Mesendoderm (in vitro differentiated cells): Measurements from ENCODE around the gene RPL9. TPM values are rescaled to one million over a fixed set of nuclear protein-coding genes. Genes with fewer than 3 reads are reported as not detected.
"Not testable (repeated sequence)": the region's sequence is repeated elsewhere in the genome, so short reads cannot be mapped to it uniquely, and the experiment has no call there.

Experiments
- DNase-seq: peaks from one replicate; pipeline ENCODE4 v3.0.0; 2013
- H2AK5ac ChIP-seq: 2 replicates; pipeline ENCODE4 v1.6.1; 2013; ENCODE audit warnings: low read length, inconsistent platforms
- H2BK120ac ChIP-seq: 2 replicates; pipeline ENCODE4 v1.6.1; 2013; ENCODE audit warnings: low read depth, mild to moderate bottlenecking, low read length, moderate library complexity, mixed read lengths
- H2BK15ac ChIP-seq: replicated peaks from 2 replicates; pipeline ENCODE4 v1.6.1; 2013; ENCODE audit warnings: low read depth, mild to moderate bottlenecking, moderate library complexity
- H2BK5ac ChIP-seq: 2 replicates; pipeline ENCODE4 v1.6.1; 2013; ENCODE audit warnings: low read length, inconsistent platforms
- H3K18ac ChIP-seq: 2 replicates; pipeline ENCODE4 v1.6.1; 2013; ENCODE audit warnings: mild to moderate bottlenecking, low read length, mixed read lengths
- H3K23ac ChIP-seq: one replicate; pipeline ENCODE4 v1.6.1; 2013; ENCODE audit warnings: low read length
- H3K27ac ChIP-seq: 2 replicates; pipeline ENCODE4 v1.5.1; 2013; ENCODE audit warnings: low read depth, mild to moderate bottlenecking, inconsistent platforms, low read length, moderate library complexity
- H3K27me3 ChIP-seq: 2 replicates; pipeline ENCODE4 v1.6.1; 2013; ENCODE audit warnings: low read length, control low read depth, mild to moderate bottlenecking, inconsistent platforms; ENCODE audit not compliant: insufficient read depth, poor library complexity
- H3K36me3 ChIP-seq: 2 replicates; pipeline ENCODE4 v1.6.1; 2013; ENCODE audit warnings: low read length, inconsistent platforms; ENCODE audit not compliant: control insufficient read depth, insufficient read depth
- H3K4ac ChIP-seq: one replicate; pipeline ENCODE4 v1.6.1; 2013; ENCODE audit warnings: low read depth, mild to moderate bottlenecking, low read length, moderate library complexity
- H3K4me1 ChIP-seq: 2 replicates; pipeline ENCODE4 v1.6.1; 2013; ENCODE audit warnings: low read depth, low read length, inconsistent platforms; ENCODE audit not compliant: control insufficient read depth
- H3K4me2 ChIP-seq: 2 replicates; pipeline ENCODE4 v1.6.1; 2013; ENCODE audit warnings: low read length
- H3K4me3 ChIP-seq: 2 replicates; pipeline ENCODE4 v1.5.1; 2013; ENCODE audit warnings: mild to moderate bottlenecking, low read length
- H3K56ac ChIP-seq: one replicate; pipeline ENCODE4 v1.6.1; 2013; ENCODE audit warnings: low read length
- H3K79me1 ChIP-seq: 2 replicates; pipeline ENCODE4 v1.6.1; 2013; ENCODE audit warnings: low read length, inconsistent platforms
- H3K79me2 ChIP-seq: 2 replicates; pipeline ENCODE4 v1.6.1; 2013; ENCODE audit warnings: mild to moderate bottlenecking, low read length; ENCODE audit not compliant: control insufficient read depth, insufficient read depth
- H3K9ac ChIP-seq: 2 replicates; pipeline ENCODE4 v1.6.1; 2013; ENCODE audit warnings: low read length, inconsistent platforms
- H4K5ac ChIP-seq: one replicate; pipeline ENCODE4 v1.6.1; 2013; ENCODE audit warnings: low read length
- H4K8ac ChIP-seq: one replicate; pipeline ENCODE4 v1.6.1; 2013; ENCODE audit warnings: low read depth, mild to moderate bottlenecking, control low read depth, low read length, moderate library complexity
- WGBS: extraction: QIAGEN DNeasy Blood & Tissue Kit; methylation state at CpG from one replicate; pipeline ENCODE4 v1.1.7; 2013; ENCODE audit warnings: low lambda C conversion rate, missing lambda C conversion rate; ENCODE audit not compliant: insufficient coverage; ENCODE audit errors: extremely low coverage; 5-methylcytosine and 5-hydroxymethylcytosine counted together
- polyA plus RNA-seq, 2 experiments: library from polyadenylated mRNA; stranded (reverse); fragments of 200-250 nt; gene quantifications; one replicate each; pipeline ENCODE4 v1.2.3, GENCODE V29; 2013

The RPL9 gene
- polyA plus RNA-seq (2013, experiment 1 of 2): 2,407 TPM
- 2,414 TPM for polyA plus RNA-seq (2013, experiment 2 of 2)

DNA sequence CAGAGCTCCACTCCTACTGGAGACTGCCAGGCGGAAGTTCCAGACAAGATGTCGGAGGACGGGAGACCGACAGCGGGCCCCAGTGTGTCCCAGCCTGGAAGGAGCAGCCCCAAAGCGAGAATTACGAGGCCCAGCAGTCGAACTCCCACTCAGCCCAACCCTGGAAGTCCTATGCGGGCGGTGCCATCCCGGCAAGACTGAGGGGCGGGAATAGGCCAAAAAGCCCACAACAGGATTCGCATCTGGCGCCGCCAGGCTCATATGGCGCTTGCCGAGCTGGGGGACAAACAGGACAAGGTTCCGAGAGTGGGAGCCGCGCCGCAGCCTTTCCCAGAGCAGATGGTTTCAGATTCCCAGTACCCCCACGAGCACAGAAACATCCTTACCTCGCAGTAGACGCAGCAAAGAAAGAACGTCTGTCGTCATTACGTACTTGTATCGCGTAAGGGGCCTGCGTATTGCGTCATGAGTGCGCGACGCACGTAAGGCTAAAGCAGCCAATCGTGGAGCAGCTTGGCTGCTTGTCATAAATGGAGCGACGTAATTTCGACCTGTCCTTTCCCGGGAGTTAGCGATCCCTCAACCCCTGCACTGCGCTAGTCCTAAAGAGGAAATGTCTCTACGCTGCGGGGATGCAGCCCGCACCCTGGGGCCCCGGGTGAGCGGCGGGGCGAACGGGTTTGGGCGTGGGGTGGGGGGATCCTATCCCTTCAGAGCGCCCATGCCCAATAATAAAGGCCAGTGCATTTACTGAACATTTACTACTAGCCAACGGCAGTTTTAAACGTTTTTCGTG, at the start of gene RPL9, which contains the start of gene LIAS:
Gene RPL9 (minus strand): TSS at position 418 of the 796 bp plus-strand sequence. CDS start 483 bp downstream, outside the sequence.
Gene LIAS (plus strand): TSS at position 552 of the 796 bp plus-strand sequence. CDS start 62 bp downstream, at position 614.
- H3K56ac ChIP-seq: peak within 1 kb of the TSS; percentile 96
- peaks cover 8% of the 10 kb centered on the region for H3K79me1 ChIP-seq
- H2AK5ac ChIP-seq: peak within 1 kb of the TSS; percentile 85
- H3K4ac ChIP-seq: peak within 1 kb of the TSS; percentile 74
- peaks cover 33% of the 10 kb centered on the region for H3K79me2 ChIP-seq
- DNase-seq: peak; percentile 99
- H4K8ac ChIP-seq: peak within 1 kb of the TSS; percentile 81
- peak within 1 kb of the TSS; percentile 98 for H3K4me3 ChIP-seq
- no CpG with 5 or more reads among the region's 55 CpGs for WGBS
- peak within 1 kb of the TSS; percentile 100 for H3K9ac ChIP-seq
- peaks cover 13% of the 10 kb centered on the region for H3K36me3 ChIP-seq
- H3K27ac ChIP-seq: peak within 1 kb of the TSS; percentile 91
- H4K5ac ChIP-seq: peak within 1 kb of the TSS; percentile 71
- H3K4me1 ChIP-seq: peaks cover 6% of the 10 kb centered on the region
- peak within 1 kb of the TSS; percentile 81 for H3K18ac ChIP-seq
- no peak within 1 kb of the TSS for H2BK15ac ChIP-seq
- H3K27me3 ChIP-seq: no peaks in the 10 kb centered on the region
- H2BK5ac ChIP-seq: peak within 1 kb of the TSS; percentile 72
- H2BK120ac ChIP-seq: peak within 1 kb of the TSS; percentile 8
- H3K4me2 ChIP-seq: peak within 1 kb of the TSS; percentile 90
- peak within 1 kb of the TSS; percentile 72 for H3K23ac ChIP-seq

DNA sequence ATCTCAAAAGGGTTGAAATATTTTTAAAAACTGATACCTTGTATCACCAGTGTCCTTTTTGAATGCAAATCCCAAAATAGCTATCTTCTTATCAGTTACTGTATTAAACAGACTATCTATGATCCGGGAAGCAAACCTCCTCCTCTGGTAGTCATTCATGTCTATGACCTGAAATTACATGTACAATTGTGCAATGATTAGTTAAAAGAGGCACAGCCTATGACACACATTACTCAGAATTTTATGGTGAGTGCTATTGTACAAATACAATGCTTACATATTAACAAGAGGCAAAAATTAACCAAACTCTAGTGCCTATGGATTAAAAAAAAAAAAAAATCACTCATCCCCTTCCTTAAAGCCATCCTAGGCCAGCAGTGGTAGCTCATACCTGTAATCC, 46.9 kb upstream of the RPL9 start:
- WGBS: no CpG with 5 or more reads among the region's 1 CpG
- H2BK15ac ChIP-seq: no peak overlapping the region
- no peak overlapping the region for H3K23ac ChIP-seq
- no peaks in the 10 kb centered on the region for H3K79me2 ChIP-seq
- no peak overlapping the region for H4K5ac ChIP-seq
- H3K27ac ChIP-seq: no peak overlapping the region
- no peaks in the 10 kb centered on the region for H3K79me1 ChIP-seq
- H3K27me3 ChIP-seq: no peaks in the 10 kb centered on the region
- no peak overlapping the region for H2BK5ac ChIP-seq
- H3K36me3 ChIP-seq: peaks cover 8% of the 10 kb centered on the region
- no peak overlapping the region for H4K8ac ChIP-seq
- H3K9ac ChIP-seq: no peak overlapping the region
- no peak overlapping the region for H2AK5ac ChIP-seq
- H2BK120ac ChIP-seq: no peak overlapping the region
- H3K56ac ChIP-seq: no peak overlapping the region
- H3K18ac ChIP-seq: no peak overlapping the region
- H3K4me3 ChIP-seq: no peak overlapping the region
- no peak for DNase-seq
- H3K4me1 ChIP-seq: no peaks in the 10 kb centered on the region
- no peak overlapping the region for H3K4me2 ChIP-seq
- no peak overlapping the region for H3K4ac ChIP-seq

DNA sequence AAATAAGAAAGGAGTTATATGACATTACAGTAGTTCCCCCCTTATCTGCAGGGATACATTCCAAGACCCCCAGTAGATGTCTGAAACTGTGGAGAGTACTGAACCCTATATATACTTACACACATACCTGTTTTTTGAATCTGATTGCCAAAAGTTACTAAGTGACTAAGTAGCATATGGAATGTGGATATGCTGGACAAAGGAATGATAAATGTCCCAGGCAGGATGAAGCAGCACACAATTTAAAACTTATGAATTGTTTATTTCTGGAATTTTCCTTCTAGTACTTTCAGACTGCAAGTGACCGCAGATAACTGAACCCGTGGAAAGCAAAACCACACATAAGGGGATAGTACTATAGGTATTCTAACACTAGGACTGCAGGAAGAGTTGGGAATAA, 45.8 kb upstream of the RPL9 start:
- Histone ChIP-seq H3K4ac (no peak overlapping the region), H2BK120ac (no peak overlapping the region), H3K9ac (no peak overlapping the region), H3K4me1 (no peaks in the 10 kb centered on the region), H3K18ac (no peak overlapping the region), H3K36me3 (peaks cover 5% of the 10 kb centered on the region), H2AK5ac (no peak overlapping the region), H4K5ac (no peak overlapping the region), H2BK15ac (no peak overlapping the region), H4K8ac (no peak overlapping the region), H3K27me3 (no peaks in the 10 kb centered on the region), H3K79me1 (no peaks in the 10 kb centered on the region), H3K4me2 (no peak overlapping the region), H3K23ac (no peak overlapping the region), H3K4me3 (no peak overlapping the region), H2BK5ac (no peak overlapping the region), H3K27ac (no peak overlapping the region), H3K56ac (no peak overlapping the region), H3K79me2 (no peaks in the 10 kb centered on the region)
- DNase-seq: no peak
- no CpG with 5 or more reads among the region's 2 CpGs for WGBS

DNA sequence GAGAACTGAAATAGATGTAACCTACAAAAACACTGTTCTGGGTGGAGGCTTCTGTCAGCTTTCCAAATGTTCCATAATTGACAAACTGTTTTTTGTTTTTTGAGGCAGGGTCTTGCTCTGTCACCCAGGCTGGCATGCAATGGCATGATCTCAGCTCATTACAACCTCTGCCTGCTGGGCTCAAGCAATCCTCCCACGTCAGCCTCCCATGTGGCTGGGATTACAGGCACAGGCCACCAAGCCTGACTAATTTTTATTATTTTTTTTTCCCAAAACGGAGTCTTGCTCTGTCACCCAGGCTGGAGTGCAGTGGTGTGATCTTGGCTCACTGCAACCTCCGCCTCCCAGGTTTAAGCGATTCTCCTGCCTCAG, 43.9 kb upstream of the RPL9 start:
- not testable (repeated sequence) for H2BK15ac ChIP-seq, H3K9ac ChIP-seq, DNase-seq, H2BK5ac ChIP-seq, H2BK120ac ChIP-seq, H3K18ac ChIP-seq, H3K79me2 ChIP-seq, H3K79me1 ChIP-seq, H3K36me3 ChIP-seq, H3K56ac ChIP-seq, H2AK5ac ChIP-seq, H3K23ac ChIP-seq, H3K4me3 ChIP-seq, H4K5ac ChIP-seq, H3K27me3 ChIP-seq, H3K4me2 ChIP-seq, H3K4ac ChIP-seq, H4K8ac ChIP-seq, H3K4me1 ChIP-seq, H3K27ac ChIP-seq
- no CpG with 5 or more reads among the region's 4 CpGs for WGBS

DNA sequence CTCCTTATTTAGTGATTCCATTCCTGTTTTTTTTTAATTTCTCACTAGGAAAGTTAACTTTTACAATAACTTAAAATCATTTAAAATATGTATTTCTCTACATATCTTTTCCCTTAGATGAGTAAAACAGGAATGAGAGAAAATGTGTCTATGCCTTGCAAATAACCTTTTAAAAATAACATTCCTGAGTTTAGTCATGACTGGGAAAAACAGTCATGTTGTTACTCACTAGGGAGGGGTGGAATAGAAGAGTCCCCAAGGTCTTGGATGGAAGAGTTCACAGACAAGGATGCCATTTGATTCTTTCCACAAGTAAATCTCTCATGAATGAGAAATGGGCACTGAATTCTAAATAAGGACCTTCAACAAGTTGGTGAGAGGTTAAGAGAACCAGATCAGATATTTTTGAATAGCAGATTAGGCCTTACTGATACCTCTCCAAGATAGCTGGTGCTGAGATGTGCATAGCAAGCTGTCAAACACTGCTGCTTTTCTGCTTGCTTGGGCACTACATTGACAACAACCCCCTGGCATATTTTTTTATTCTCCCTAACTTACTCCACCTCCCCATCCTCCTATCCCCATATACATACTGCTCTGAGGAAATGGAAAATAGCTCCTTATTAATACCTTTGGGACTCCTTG, 43.4 kb upstream of the RPL9 start:
- H2BK5ac ChIP-seq: no peak overlapping the region
- H3K56ac ChIP-seq: no peak overlapping the region
- no peaks in the 10 kb centered on the region for H3K79me2 ChIP-seq
- H3K9ac ChIP-seq: no peak overlapping the region
- H3K27ac ChIP-seq: no peak overlapping the region
- DNase-seq: no peak
- peaks cover 3% of the 10 kb centered on the region for H3K36me3 ChIP-seq
- H3K4me3 ChIP-seq: no peak overlapping the region
- H3K18ac ChIP-seq: no peak overlapping the region
- H2BK15ac ChIP-seq: no peak overlapping the region
- H2AK5ac ChIP-seq: no peak overlapping the region
- H3K4me1 ChIP-seq: no peaks in the 10 kb centered on the region
- no peak overlapping the region for H4K8ac ChIP-seq
- H3K79me1 ChIP-seq: no peaks in the 10 kb centered on the region
- no peak overlapping the region for H3K4me2 ChIP-seq
- H3K4ac ChIP-seq: no peak overlapping the region
- no peaks in the 10 kb centered on the region for H3K27me3 ChIP-seq
- no peak overlapping the region for H2BK120ac ChIP-seq
- no peak overlapping the region for H4K5ac ChIP-seq
- H3K23ac ChIP-seq: no peak overlapping the region
